WTC11 (cell line): ENCODE results near the gene LRRC74B. TPM values are rescaled to one million over a fixed set of nuclear protein-coding genes. Genes with fewer than 3 reads are reported as not detected.

Source experiments
- ATAC-seq: fragments of 200-7000 bp; cut with Tn5 transposase; 2 replicates; pipeline ENCODE4 v1.10.0; 2021; ENCODE audit warnings: mild to moderate bottlenecking, moderate library complexity
- CTCF ChIA-PET: fragments of 300-600 bp; sonication (Branson Sonifier 250); formaldehyde crosslinking; loops from one replicate; lab custom pipeline; 2021; ENCODE audit warnings: antibody characterized with exemption; lab: Charles Lee
- POLR2A ChIA-PET: fragments of 350-600 bp; sonication (Branson Sonifier 250); formaldehyde crosslinking; loops from one replicate; lab custom pipeline; 2021; ENCODE audit warnings: antibody characterized with exemption; lab: Charles Lee
- DNase-seq: peaks from one replicate; pipeline ENCODE4 v3.0.0; 2021; ENCODE audit warnings: low spot score
- H3K27ac Mint-ChIP-seq: 2 replicates; pipeline ENCODE4 v1.8.0; 2021; ENCODE audit warnings: mixed read lengths
- H3K27me3 Mint-ChIP-seq: 2 replicates; pipeline ENCODE4 v1.8.0; 2021; ENCODE audit warnings: low read depth, mild to moderate bottlenecking, moderate library complexity, mixed read lengths
- H3K36me3 Mint-ChIP-seq: 2 replicates; pipeline ENCODE4 v1.8.0; 2021; ENCODE audit warnings: mixed read lengths
- H3K4me1 Mint-ChIP-seq: 2 replicates; pipeline ENCODE4 v1.8.0; 2022; ENCODE audit warnings: mixed read lengths
- H3K4me3 Mint-ChIP-seq: 2 replicates; pipeline ENCODE4 v1.8.0; 2021; ENCODE audit warnings: mild to moderate bottlenecking, moderate library complexity, mixed read lengths
- H3K9me3 Mint-ChIP-seq: 2 replicates; pipeline ENCODE4 v1.8.0; 2021; ENCODE audit warnings: mixed read lengths
- ARID4B ChIP-seq: sonication (generic); formaldehyde crosslinking; IDR thresholded peaks from 2 replicates; pipeline ENCODE4 v1.8.0; 2023; ENCODE audit warnings: missing genetic modification reagents, mild to moderate bottlenecking, borderline replicate concordance
- ATF1 ChIP-seq: sonication (generic); formaldehyde crosslinking; IDR thresholded peaks from 2 replicates; pipeline ENCODE4 v1.8.1; 2023; ENCODE audit warnings: mild to moderate bottlenecking, moderate library complexity, missing genetic modification reagents
- ATF6 ChIP-seq: sonication (generic); formaldehyde crosslinking; IDR thresholded peaks from 2 replicates; pipeline ENCODE4 v1.8.1; 2023; ENCODE audit warnings: mild to moderate bottlenecking, missing genetic modification reagents
- CBFB ChIP-seq: sonication (generic); formaldehyde crosslinking; IDR thresholded peaks from 2 replicates; pipeline ENCODE4 v1.8.1; 2022; ENCODE audit warnings: mild to moderate bottlenecking, low read depth, missing genetic modification reagents
- JAZF1 ChIP-seq: fragments of 250-450 bp; sonication (Bioruptor Pico); IDR thresholded peaks from 2 replicates; pipeline ENCODE4 v1.9.0; 2021; ENCODE audit warnings: moderate library complexity, mild to moderate bottlenecking, inconsistent platforms
- MXD4 ChIP-seq: fragments of 250-450 bp; sonication (Bioruptor Pico); IDR thresholded peaks from 2 replicates; pipeline ENCODE4 v1.8.0; 2021; ENCODE audit warnings: mild to moderate bottlenecking, moderate library complexity, borderline replicate concordance
- NR1H2 ChIP-seq: sonication (generic); formaldehyde crosslinking; IDR thresholded peaks from 2 replicates; pipeline ENCODE4 v1.9.0; 2021; ENCODE audit warnings: mild to moderate bottlenecking, moderate library complexity, missing genetic modification reagents
- SMAD3 ChIP-seq: sonication (generic); formaldehyde crosslinking; IDR thresholded peaks from 2 replicates; pipeline ENCODE4 v1.8.0; 2022; ENCODE audit warnings: missing genetic modification reagents, mild to moderate bottlenecking, borderline replicate concordance
- SP1 ChIP-seq: sonication (generic); formaldehyde crosslinking; conservative IDR thresholded peaks from 2 replicates; pipeline ENCODE4 v1.8.1; 2022; ENCODE audit warnings: missing genetic modification reagents
- TEAD4 ChIP-seq: sonication (generic); formaldehyde crosslinking; IDR thresholded peaks from 2 replicates; pipeline ENCODE4 v1.8.0; 2022; ENCODE audit warnings: mild to moderate bottlenecking, missing genetic modification reagents
- USF1 ChIP-seq: sonication (generic); formaldehyde crosslinking; IDR thresholded peaks from 2 replicates; pipeline ENCODE4 v1.8.0; 2022; ENCODE audit warnings: mild to moderate bottlenecking, missing genetic modification reagents
- ZNF423 ChIP-seq: fragments of 250-450 bp; sonication (Bioruptor Pico); IDR thresholded peaks from 2 replicates; pipeline ENCODE4 v2.1.2; 2022; ENCODE audit warnings: mild to moderate bottlenecking, moderate library complexity
- total RNA-seq: library from RNA; stranded (reverse); gene quantifications from 3 replicates; pipeline ENCODE4 v1.2.3, GENCODE V29; 2021
- TF ChIP-seq, protein P1 (sequence below): sonication (generic); formaldehyde crosslinking; IDR thresholded peaks from 2 replicates; pipeline ENCODE4 v1.8.1; 2022; ENCODE audit warnings: low read depth, mild to moderate bottlenecking, moderate library complexity, missing genetic modification reagents, borderline replicate concordance
- TF ChIP-seq, protein P2 (sequence below): fragments of 250-450 bp; sonication (Bioruptor Pico); IDR thresholded peaks from 2 replicates; pipeline ENCODE4 v1.9.0; 2021; ENCODE audit warnings: mild to moderate bottlenecking, borderline replicate concordance
- TF ChIP-seq, protein P3 (sequence below): sonication (generic); formaldehyde crosslinking; IDR thresholded peaks from 2 replicates; pipeline ENCODE4 v1.8.1; 2023; ENCODE audit warnings: mild to moderate bottlenecking, moderate library complexity, missing genetic modification reagents
- TF ChIP-seq, protein P4 (sequence below): sonication (generic); formaldehyde crosslinking; IDR thresholded peaks from 2 replicates; pipeline ENCODE4 v1.8.1; 2023; ENCODE audit warnings: mild to moderate bottlenecking, missing genetic modification reagents, moderate library complexity

Gene LRRC74B
- total RNA-seq, 1 experiment from 2014 or later = not detected

DNA sequence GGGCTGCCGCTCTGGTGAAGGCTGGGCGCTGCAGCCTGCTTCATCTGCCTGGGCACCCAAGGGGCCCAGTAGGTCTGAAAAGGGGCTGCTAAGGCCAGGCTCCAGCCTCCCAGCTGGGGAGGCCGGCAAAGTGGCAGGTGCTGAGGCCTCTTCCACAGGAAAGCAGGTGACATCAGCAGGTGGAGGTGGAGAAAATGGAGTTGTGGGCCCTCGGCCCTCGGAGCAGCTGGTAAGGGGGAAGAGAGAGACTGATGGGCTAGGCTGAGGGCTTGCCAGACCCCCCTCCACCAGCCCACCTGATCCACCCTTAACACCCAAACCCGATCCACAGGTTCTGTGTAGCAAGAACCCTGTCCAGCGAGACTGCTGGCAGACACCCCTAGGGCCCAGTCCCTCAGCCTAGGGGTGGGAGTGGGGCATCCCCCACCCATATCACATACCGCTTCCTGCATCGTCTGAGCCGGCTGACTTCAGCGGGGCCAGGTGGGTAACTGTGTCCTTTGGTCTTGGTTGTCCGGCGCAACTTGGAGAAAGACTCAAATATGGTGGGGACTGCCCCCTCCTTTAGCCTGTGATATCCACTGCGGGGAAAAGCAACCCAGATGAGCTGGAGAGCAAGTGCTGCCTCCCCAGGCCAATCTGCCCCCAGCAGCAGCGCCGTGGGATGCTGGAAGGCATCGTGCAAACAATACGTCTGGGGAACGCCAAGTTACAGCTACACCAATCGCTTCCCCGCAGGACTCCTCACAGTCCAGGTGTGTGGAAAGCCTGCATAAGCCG is 45.3 kb upstream of the LRRC74B start (continued):
- TF ChIP-seq ATF6 = no peak
- no peak for TF ChIP-seq NR1H2 (CRISPR knock-in tag)
- TF ChIP-seq, protein P1, sequence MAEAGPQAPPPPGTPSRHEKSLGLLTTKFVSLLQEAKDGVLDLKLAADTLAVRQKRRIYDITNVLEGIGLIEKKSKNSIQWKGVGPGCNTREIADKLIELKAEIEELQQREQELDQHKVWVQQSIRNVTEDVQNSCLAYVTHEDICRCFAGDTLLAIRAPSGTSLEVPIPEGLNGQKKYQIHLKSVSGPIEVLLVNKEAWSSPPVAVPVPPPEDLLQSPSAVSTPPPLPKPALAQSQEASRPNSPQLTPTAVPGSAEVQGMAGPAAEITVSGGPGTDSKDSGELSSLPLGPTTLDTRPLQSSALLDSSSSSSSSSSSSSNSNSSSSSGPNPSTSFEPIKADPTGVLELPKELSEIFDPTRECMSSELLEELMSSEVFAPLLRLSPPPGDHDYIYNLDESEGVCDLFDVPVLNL (CRISPR knock-in tag) = no peak
- TF ChIP-seq, protein P2, sequence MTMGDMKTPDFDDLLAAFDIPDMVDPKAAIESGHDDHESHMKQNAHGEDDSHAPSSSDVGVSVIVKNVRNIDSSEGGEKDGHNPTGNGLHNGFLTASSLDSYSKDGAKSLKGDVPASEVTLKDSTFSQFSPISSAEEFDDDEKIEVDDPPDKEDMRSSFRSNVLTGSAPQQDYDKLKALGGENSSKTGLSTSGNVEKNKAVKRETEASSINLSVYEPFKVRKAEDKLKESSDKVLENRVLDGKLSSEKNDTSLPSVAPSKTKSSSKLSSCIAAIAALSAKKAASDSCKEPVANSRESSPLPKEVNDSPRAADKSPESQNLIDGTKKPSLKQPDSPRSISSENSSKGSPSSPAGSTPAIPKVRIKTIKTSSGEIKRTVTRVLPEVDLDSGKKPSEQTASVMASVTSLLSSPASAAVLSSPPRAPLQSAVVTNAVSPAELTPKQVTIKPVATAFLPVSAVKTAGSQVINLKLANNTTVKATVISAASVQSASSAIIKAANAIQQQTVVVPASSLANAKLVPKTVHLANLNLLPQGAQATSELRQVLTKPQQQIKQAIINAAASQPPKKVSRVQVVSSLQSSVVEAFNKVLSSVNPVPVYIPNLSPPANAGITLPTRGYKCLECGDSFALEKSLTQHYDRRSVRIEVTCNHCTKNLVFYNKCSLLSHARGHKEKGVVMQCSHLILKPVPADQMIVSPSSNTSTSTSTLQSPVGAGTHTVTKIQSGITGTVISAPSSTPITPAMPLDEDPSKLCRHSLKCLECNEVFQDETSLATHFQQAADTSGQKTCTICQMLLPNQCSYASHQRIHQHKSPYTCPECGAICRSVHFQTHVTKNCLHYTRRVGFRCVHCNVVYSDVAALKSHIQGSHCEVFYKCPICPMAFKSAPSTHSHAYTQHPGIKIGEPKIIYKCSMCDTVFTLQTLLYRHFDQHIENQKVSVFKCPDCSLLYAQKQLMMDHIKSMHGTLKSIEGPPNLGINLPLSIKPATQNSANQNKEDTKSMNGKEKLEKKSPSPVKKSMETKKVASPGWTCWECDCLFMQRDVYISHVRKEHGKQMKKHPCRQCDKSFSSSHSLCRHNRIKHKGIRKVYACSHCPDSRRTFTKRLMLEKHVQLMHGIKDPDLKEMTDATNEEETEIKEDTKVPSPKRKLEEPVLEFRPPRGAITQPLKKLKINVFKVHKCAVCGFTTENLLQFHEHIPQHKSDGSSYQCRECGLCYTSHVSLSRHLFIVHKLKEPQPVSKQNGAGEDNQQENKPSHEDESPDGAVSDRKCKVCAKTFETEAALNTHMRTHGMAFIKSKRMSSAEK (CRISPR knock-in tag) = no peak
- TF ChIP-seq USF1 (CRISPR knock-in tag) = no peak
- TF ChIP-seq TEAD4 = no peak

DNA sequence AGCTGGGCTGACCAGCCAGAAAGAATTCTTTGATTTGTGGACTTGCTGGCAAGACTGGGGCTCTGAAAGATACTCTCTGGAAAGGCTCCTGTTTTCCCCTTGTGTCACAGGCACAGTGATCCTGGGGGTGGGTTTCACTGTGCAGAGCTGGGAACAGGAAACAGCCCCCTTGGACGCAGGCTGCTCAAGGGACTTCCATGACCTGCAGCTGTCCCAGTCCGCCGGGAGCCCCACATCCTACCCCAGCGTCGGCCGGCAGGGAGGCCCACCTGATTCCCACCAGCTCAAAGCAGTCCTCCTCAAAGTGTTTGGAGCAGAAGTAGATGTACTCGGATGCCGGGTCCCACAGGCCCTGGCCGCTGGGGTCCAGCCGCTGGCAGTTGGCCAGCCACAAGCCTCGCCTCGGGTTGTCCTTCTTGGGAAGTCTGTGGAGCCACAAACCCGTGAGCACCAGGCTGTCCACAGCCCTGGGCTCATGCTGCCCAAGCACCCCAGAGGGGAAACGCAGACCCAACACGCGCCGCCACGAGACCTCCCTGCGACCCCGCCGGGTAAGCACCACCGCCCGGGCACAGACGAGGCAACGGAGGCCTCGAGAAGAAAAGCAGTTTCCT is 44.7 kb upstream of the LRRC74B start:
- DNase-seq (no peak), ATAC-seq (no peak)
- POLR2A ChIA-PET = interaction anchor here (0.6 to 1.4 kb wide), 2 partner anchors 19 to 167 kb away, joined by 3 to 10 read pairs; partner anchors contain the start of gene LZTR1
- H3K4me3 Mint-ChIP-seq = peak overlapping the region; percentile 87
- H3K9me3 Mint-ChIP-seq = no peaks in the 10 kb centered on the region
- peak overlapping the region; percentile 97 for H3K27ac Mint-ChIP-seq
- H3K4me1 Mint-ChIP-seq = peaks cover 18% of the 10 kb centered on the region
- H3K36me3 Mint-ChIP-seq = no peaks in the 10 kb centered on the region
- CTCF ChIA-PET = interaction anchor here (0.8 to 1.2 kb wide), 3 partner anchors 19 to 84 kb away, joined by 3 read pairs; partner anchors contain the start of genes CRKL and LZTR1
- no peaks in the 10 kb centered on the region for H3K27me3 Mint-ChIP-seq
- TF ChIP-seq MXD4 (no peak), ARID4B (CRISPR knock-in tag) (no peak), SP1 (CRISPR knock-in tag) (no peak), ATF1 (no peak), CBFB (CRISPR knock-in tag) (no peak), ZNF423 (CRISPR knock-in tag) (no peak), JAZF1 (CRISPR knock-in tag) (no peak), SMAD3 (CRISPR knock-in tag) (no peak)
- TF ChIP-seq, protein P1 (CRISPR knock-in tag) = no peak
- TF ChIP-seq, protein P3, sequence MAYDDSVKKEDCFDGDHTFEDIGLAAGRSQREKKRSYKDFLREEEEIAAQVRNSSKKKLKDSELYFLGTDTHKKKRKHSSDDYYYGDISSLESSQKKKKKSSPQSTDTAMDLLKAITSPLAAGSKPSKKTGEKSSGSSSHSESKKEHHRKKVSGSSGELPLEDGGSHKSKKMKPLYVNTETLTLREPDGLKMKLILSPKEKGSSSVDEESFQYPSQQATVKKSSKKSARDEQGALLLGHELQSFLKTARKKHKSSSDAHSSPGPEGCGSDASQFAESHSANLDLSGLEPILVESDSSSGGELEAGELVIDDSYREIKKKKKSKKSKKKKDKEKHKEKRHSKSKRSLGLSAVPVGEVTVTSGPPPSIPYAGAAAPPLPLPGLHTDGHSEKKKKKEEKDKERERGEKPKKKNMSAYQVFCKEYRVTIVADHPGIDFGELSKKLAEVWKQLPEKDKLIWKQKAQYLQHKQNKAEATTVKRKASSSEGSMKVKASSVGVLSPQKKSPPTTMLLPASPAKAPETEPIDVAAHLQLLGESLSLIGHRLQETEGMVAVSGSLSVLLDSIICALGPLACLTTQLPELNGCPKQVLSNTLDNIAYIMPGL (CRISPR knock-in tag) = no peak
- TF ChIP-seq, protein P4, sequence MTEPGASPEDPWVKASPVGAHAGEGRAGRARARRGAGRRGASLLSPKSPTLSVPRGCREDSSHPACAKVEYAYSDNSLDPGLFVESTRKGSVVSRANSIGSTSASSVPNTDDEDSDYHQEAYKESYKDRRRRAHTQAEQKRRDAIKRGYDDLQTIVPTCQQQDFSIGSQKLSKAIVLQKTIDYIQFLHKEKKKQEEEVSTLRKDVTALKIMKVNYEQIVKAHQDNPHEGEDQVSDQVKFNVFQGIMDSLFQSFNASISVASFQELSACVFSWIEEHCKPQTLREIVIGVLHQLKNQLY (CRISPR knock-in tag) = no peak
